HepG2 (cell line): ENCODE data around the gene ABCA4. TPM values are rescaled to one million over a fixed set of nuclear protein-coding genes. Genes with fewer than 3 reads are reported as not detected.

ENCODE experiments used
- ATF1 ChIP-seq: IDR thresholded peaks from 2 replicates; pipeline ENCODE4 v1.6.1; 2016; ENCODE audit warnings: mild to moderate bottlenecking, control low read depth
- EHMT2 ChIP-seq: fragments of 200-600 bp; sonication (generic); IDR thresholded peaks from 2 replicates; pipeline ENCODE4 v1.7.0; 2017; ENCODE audit warnings: antibody characterized with exemption, low read depth, low read length, borderline replicate concordance
- MAFF ChIP-seq: IDR thresholded peaks from 2 replicates; pipeline ENCODE4 v1.6.1; 2011; ENCODE audit warnings: low read depth, low read length, improper control_type of control experiment
- NR1H2 ChIP-seq: sonication (generic); formaldehyde crosslinking; IDR thresholded peaks from 2 replicates; pipeline ENCODE4 v1.8.1; 2022; ENCODE audit warnings: low read depth, missing genetic modification reagents, borderline replicate concordance
- PAX8 ChIP-seq: sonication (generic); formaldehyde crosslinking; IDR thresholded peaks from 2 replicates; pipeline ENCODE4 v1.8.0; 2022; ENCODE audit warnings: mild to moderate bottlenecking, missing genetic modification reagents, borderline replicate concordance
- SALL1 ChIP-seq: sonication (generic); formaldehyde crosslinking; IDR thresholded peaks from 2 replicates; pipeline ENCODE4 v1.8.0; 2022; ENCODE audit warnings: mild to moderate bottlenecking, missing genetic modification reagents
- SETDB1 ChIP-seq: sonication (generic); formaldehyde crosslinking; IDR thresholded peaks from 2 replicates; pipeline ENCODE4 v1.5.1; 2020; ENCODE audit warnings: missing genetic modification reagents, mild to moderate bottlenecking, borderline replicate concordance
- SPEN ChIP-seq: sonication (generic); formaldehyde crosslinking; IDR thresholded peaks from 2 replicates; pipeline ENCODE4 v1.5.1; 2020; ENCODE audit warnings: low read depth, mild to moderate bottlenecking, missing genetic modification reagents
- XRCC5 ChIP-seq: fragments of 200-400 bp; formaldehyde crosslinking; optimal IDR thresholded peaks from 2 replicates; pipeline ENCODE3; 2017; ENCODE audit warnings: mild to moderate bottlenecking, low read length
- ZFP82 ChIP-seq: sonication (generic); formaldehyde crosslinking; IDR thresholded peaks from 2 replicates; pipeline ENCODE4 v1.5.1; 2020; ENCODE audit warnings: mild to moderate bottlenecking, missing genetic modification reagents, borderline replicate concordance
- ZNF337 ChIP-seq: sonication (generic); formaldehyde crosslinking; IDR thresholded peaks from 2 replicates; pipeline ENCODE4 v1.5.1; 2020; ENCODE audit warnings: missing genetic modification reagents, low read depth, mild to moderate bottlenecking, borderline replicate concordance
- ZNF891 ChIP-seq: sonication (generic); formaldehyde crosslinking; IDR thresholded peaks from 2 replicates; pipeline ENCODE4 v1.5.0; 2020; ENCODE audit warnings: mild to moderate bottlenecking, missing genetic modification reagents
- polyA plus RNA-seq, 8 experiments: library from polyadenylated mRNA; depleted of rRNA in 3 of 8; stranded (reverse) in 7 of 8; unstranded in 1 of 8; fragments of >200 nt; fragmentation: Illumina TruSeq in 4 of 8; extraction: Trizol in 4 of 8; gene quantifications; 2 replicates each; pipeline versions ENCODE4 v1.2.1 to v1.2.3, GENCODE V29; 2011 to 2016; ENCODE audit warnings: low read depth in 4 of 8, missing spikeins in 1 of 8, mixed read lengths in 1 of 8; ENCODE audit not compliant: insufficient read depth in 1 of 8
- total RNA-seq, 5 experiments: library from RNA; depleted of rRNA; stranded (reverse); fragments of >200 nt; fragmentation: Illumina TruSeq; extraction: Trizol; gene quantifications; 2 replicates each; pipeline ENCODE4 v1.2.3, GENCODE V29; 2016; ENCODE audit warnings: low read depth in 1 of 5
- TF ChIP-seq, protein P1 (sequence below), 2 experiments: fragments of 450-650 bp in 1 of 2; sonication (generic) in 1 of 2; formaldehyde crosslinking in 1 of 2; IDR thresholded peaks; 2 replicates each; pipeline versions ENCODE4 v1.6.1 to v1.8.0; 2016 to 2022; ENCODE audit warnings: antibody characterized with exemption in 1 of 2, mild to moderate bottlenecking in 1 of 2, missing genetic modification reagents in 1 of 2
- TF ChIP-seq, protein P2 (sequence below): sonication (generic); formaldehyde crosslinking; IDR thresholded peaks from 2 replicates; pipeline ENCODE4 v1.8.1; 2022; ENCODE audit warnings: low read depth, mild to moderate bottlenecking, missing genetic modification reagents
- TF ChIP-seq, protein P3 (sequence below): sonication (generic); formaldehyde crosslinking; IDR thresholded peaks from 2 replicates; pipeline ENCODE4 v1.9.0; 2021; ENCODE audit warnings: missing genetic modification reagents, borderline replicate concordance

The ABCA4 gene
- total and polyA plus RNA-seq, 2 of the 13 experiments (the other 11 are each of a cell fraction or from before 2014, with no cell fraction given) = 0.24 to 0.67 TPM

DNA sequence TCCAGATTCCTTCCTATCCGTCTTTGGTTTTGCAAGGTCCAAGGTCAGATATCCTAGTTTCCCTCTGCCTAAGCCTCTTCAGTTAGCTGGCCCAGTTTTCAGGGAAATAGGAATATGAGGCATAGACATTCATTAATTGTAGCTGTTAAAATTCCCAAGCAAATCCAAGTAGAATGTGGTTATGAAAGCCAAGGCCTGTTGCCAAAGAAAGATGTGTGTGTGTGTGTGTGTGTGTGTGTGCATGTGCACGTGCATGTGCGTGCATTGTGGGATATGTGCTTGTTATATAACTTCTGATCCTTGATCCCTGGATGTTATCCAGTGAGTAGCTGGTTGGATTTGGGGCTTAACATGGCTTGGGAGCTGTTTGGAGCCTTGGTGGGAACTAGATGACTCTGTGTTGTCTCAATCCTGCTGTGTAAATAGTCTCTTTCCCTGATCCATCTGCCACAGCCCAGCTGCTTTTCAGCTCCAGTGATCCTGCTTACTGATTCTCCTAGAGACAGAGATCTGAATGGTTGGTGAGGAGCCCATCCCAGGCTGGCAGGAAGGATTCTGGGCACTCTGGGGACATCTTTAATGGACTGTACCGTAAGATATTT is 141.1 kb downstream of the ABCA4 start (continued):
- TF ChIP-seq SETDB1 (CRISPR knock-in tag) (0 out of 2 replicates have a peak, but pooled peaks have one; percentile 46), XRCC5 (peak; percentile 41), SPEN (CRISPR knock-in tag) (peak; percentile 82; the same call in 1 of the 2 replicates), ATF1 (CRISPR knock-in tag) (peak; percentile 52; the same call in 1 of the 2 replicates), ZNF337 (CRISPR knock-in tag) (no peak), NR1H2 (CRISPR knock-in tag) (0 out of 2 replicates have a peak, but pooled peaks have one; percentile 30), ZNF891 (peak; percentile 38; the same call in 1 of the 2 replicates), MAFF (no peak), EHMT2 (peak; percentile 41; the same call in 1 of the 2 replicates), ZFP82 (CRISPR knock-in tag) (no peak), SALL1 (CRISPR knock-in tag) (peak; percentile 89), PAX8 (no peak)
- TF ChIP-seq, protein P1, sequence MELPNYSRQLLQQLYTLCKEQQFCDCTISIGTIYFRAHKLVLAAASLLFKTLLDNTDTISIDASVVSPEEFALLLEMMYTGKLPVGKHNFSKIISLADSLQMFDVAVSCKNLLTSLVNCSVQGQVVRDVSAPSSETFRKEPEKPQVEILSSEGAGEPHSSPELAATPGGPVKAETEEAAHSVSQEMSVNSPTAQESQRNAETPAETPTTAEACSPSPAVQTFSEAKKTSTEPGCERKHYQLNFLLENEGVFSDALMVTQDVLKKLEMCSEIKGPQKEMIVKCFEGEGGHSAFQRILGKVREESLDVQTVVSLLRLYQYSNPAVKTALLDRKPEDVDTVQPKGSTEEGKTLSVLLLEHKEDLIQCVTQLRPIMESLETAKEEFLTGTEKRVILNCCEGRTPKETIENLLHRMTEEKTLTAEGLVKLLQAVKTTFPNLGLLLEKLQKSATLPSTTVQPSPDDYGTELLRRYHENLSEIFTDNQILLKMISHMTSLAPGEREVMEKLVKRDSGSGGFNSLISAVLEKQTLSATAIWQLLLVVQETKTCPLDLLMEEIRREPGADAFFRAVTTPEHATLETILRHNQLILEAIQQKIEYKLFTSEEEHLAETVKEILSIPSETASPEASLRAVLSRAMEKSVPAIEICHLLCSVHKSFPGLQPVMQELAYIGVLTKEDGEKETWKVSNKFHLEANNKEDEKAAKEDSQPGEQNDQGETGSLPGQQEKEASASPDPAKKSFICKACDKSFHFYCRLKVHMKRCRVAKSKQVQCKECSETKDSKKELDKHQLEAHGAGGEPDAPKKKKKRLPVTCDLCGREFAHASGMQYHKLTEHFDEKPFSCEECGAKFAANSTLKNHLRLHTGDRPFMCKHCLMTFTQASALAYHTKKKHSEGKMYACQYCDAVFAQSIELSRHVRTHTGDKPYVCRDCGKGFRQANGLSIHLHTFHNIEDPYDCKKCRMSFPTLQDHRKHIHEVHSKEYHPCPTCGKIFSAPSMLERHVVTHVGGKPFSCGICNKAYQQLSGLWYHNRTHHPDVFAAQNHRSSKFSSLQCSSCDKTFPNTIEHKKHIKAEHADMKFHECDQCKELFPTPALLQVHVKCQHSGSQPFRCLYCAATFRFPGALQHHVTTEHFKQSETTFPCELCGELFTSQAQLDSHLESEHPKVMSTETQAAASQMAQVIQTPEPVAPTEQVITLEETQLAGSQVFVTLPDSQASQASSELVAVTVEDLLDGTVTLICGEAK (IDR thresholded peaks at IDR 0.05) = no peak
- TF ChIP-seq, protein P1 (CRISPR knock-in tag; IDR thresholded peaks at IDR 0.05) = peak; percentile 42; the same call in 1 of the 2 replicates
- TF ChIP-seq, protein P2, sequence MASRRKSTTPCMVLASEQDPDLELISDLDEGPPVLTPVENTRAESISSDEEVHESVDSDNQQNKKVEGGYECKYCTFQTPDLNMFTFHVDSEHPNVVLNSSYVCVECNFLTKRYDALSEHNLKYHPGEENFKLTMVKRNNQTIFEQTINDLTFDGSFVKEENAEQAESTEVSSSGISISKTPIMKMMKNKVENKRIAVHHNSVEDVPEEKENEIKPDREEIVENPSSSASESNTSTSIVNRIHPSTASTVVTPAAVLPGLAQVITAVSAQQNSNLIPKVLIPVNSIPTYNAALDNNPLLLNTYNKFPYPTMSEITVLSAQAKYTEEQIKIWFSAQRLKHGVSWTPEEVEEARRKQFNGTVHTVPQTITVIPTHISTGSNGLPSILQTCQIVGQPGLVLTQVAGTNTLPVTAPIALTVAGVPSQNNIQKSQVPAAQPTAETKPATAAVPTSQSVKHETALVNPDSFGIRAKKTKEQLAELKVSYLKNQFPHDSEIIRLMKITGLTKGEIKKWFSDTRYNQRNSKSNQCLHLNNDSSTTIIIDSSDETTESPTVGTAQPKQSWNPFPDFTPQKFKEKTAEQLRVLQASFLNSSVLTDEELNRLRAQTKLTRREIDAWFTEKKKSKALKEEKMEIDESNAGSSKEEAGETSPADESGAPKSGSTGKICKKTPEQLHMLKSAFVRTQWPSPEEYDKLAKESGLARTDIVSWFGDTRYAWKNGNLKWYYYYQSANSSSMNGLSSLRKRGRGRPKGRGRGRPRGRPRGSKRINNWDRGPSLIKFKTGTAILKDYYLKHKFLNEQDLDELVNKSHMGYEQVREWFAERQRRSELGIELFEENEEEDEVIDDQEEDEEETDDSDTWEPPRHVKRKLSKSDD = 0 out of 2 replicates have a peak, but pooled peaks have one; percentile 63
- TF ChIP-seq, protein P3, sequence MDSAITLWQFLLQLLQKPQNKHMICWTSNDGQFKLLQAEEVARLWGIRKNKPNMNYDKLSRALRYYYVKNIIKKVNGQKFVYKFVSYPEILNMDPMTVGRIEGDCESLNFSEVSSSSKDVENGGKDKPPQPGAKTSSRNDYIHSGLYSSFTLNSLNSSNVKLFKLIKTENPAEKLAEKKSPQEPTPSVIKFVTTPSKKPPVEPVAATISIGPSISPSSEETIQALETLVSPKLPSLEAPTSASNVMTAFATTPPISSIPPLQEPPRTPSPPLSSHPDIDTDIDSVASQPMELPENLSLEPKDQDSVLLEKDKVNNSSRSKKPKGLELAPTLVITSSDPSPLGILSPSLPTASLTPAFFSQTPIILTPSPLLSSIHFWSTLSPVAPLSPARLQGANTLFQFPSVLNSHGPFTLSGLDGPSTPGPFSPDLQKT = no peak
